DOHH2 (cell line): Measurements from ENCODE around the gene TM9SF2.

Experiments used
- H3F3A ChIP-seq: fragments of 200-600 bp; sonication (generic), shearing (Covaris generic); 2 replicates; pipeline ENCODE4 v1.6.0; 2016; ENCODE audit warnings: antibody characterized with exemption, mild to moderate bottlenecking; ENCODE audit not compliant: control insufficient read depth, insufficient read depth
- H3K27ac ChIP-seq: fragments of 200-600 bp; sonication (generic); 2 replicates; pipeline ENCODE4 v1.5.1; 2014; ENCODE audit warnings: low read depth, mild to moderate bottlenecking, low read length, moderate library complexity
- H3K27me3 ChIP-seq: fragments of 200-600 bp; sonication (generic); 2 replicates; pipeline ENCODE4 v1.6.1; 2014; ENCODE audit warnings: mild to moderate bottlenecking, low read length, mixed read lengths; ENCODE audit not compliant: control insufficient read depth
- H3K36me3 ChIP-seq: fragments of 200-600 bp; sonication (generic); 2 replicates; pipeline ENCODE4 v1.6.1; 2014; ENCODE audit warnings: mild to moderate bottlenecking, low read length, moderate library complexity, mixed read lengths; ENCODE audit not compliant: control insufficient read depth
- H3K4me1 ChIP-seq: fragments of 200-600 bp; sonication (generic); 2 replicates; pipeline ENCODE4 v1.6.1; 2014; ENCODE audit warnings: mild to moderate bottlenecking, low read length, mixed read lengths; ENCODE audit not compliant: control insufficient read depth
- H3K4me2 ChIP-seq: fragments of 200-600 bp; sonication (generic); 2 replicates; pipeline ENCODE4 v1.6.0; 2014; ENCODE audit warnings: mild to moderate bottlenecking, low read length, moderate library complexity
- H3K4me3 ChIP-seq: fragments of 200-600 bp; sonication (generic); 2 replicates; pipeline ENCODE4 v1.5.1; 2014; ENCODE audit warnings: mild to moderate bottlenecking, low read length, mixed read lengths
- H3K79me2 ChIP-seq: fragments of 200-600 bp; sonication (generic); 2 replicates; pipeline ENCODE4 v1.6.1; 2014; ENCODE audit warnings: mild to moderate bottlenecking, low read length, mixed read lengths; ENCODE audit not compliant: control insufficient read depth
- H3K9me2 ChIP-seq: fragments of 200-600 bp; sonication (generic); replicated peaks from 2 replicates; pipeline ENCODE4 v1.6.1; 2014; ENCODE audit warnings: mild to moderate bottlenecking, low read length, mixed read lengths; ENCODE audit not compliant: control insufficient read depth
- H3K9me3 ChIP-seq: fragments of 200-600 bp; sonication (generic); 2 replicates; pipeline ENCODE4 v1.6.1; 2014; ENCODE audit warnings: antibody characterized with exemption, low read length, mixed read lengths; ENCODE audit not compliant: control insufficient read depth, insufficient read depth
- H4K20me1 ChIP-seq: fragments of 200-600 bp; sonication (generic); 2 replicates; pipeline ENCODE4 v1.6.0; 2014; ENCODE audit warnings: low read depth, mild to moderate bottlenecking, antibody characterized with exemption, low read length, moderate library complexity; ENCODE audit not compliant: control insufficient read depth, insufficient read depth
- CTCF ChIP-seq: fragments of 200-600 bp; sonication (generic); IDR thresholded peaks from one replicate; pipeline ENCODE4 v1.5.1; 2014; ENCODE audit warnings: antibody characterized with exemption, mild to moderate bottlenecking, low read depth, low read length; ENCODE audit not compliant: poor library complexity, severe bottlenecking
- EZH2phosphoT487 ChIP-seq: fragments of 200-600 bp; sonication (generic); IDR thresholded peaks from 2 replicates; pipeline ENCODE4 v1.6.1; 2017; ENCODE audit warnings: borderline replicate concordance, mild to moderate bottlenecking, antibody characterized with exemption, low read length, moderate library complexity, mixed read lengths

TM9SF2 gene

GRCh38 chr13:99507054-99507453 is 5.8 kb downstream of the TM9SF2 start:
- Histone ChIP-seq H3K4me2 (peak overlapping the region; percentile 81), H3K9me3 (peaks cover 19% of the 10 kb centered on the region)

GRCh38 chr13:99507551-99507950 is 6.3 kb downstream of the TM9SF2 start:
- peaks cover 54% of the 10 kb centered on the region for H3K4me1 ChIP-seq
- H4K20me1 ChIP-seq, result peaks cover 7% of the 10 kb centered on the region; the same call in 1 of the 2 replicates
- TF ChIP-seq CTCF (no peak), EZH2phosphoT487 (no peak)
- peak overlapping the region; percentile 12; the same call in 1 of the 2 replicates for H3K4me2 ChIP-seq
- no peak overlapping the region for H3K27ac ChIP-seq
- H3F3A ChIP-seq, result peaks cover 16% of the 10 kb centered on the region
- 0 out of 2 replicates have a peak overlapping the region, but pooled peaks have one; percentile 14 for H3K4me3 ChIP-seq
- peaks cover 100% of the 10 kb centered on the region for H3K79me2 ChIP-seq
- no peaks in the 10 kb centered on the region for H3K9me2 ChIP-seq
- H3K9me3 ChIP-seq, result peaks cover 19% of the 10 kb centered on the region
- peaks cover 58% of the 10 kb centered on the region for H3K36me3 ChIP-seq
- H3K27me3 ChIP-seq, result no peaks in the 10 kb centered on the region

More at GRCh38 chr13:99507054-99507453, 5.8 kb downstream of the TM9SF2 start:
- Histone ChIP-seq H3K9me2 (no peaks in the 10 kb centered on the region), H3K36me3 (peaks cover 58% of the 10 kb centered on the region), H3K79me2 (peaks cover 100% of the 10 kb centered on the region), H3K4me1 (peaks cover 56% of the 10 kb centered on the region), H3F3A (peaks cover 19% of the 10 kb centered on the region), H3K27ac (no peak overlapping the region), H3K27me3 (no peaks in the 10 kb centered on the region), H3K4me3 (no peak overlapping the region), H4K20me1 (0 out of 2 replicates have a peak, but pooled peaks cover 6% of the 10 kb centered on the region)
- TF ChIP-seq EZH2phosphoT487 (no peak), CTCF (no peak)

- TF ChIP-seq CTCF (no peak), EZH2phosphoT487 (no peak)
- 0 out of 2 replicates have a peak overlapping the region, but pooled peaks have one; percentile 14 for H3K4me3 ChIP-seq
- H3K36me3 ChIP-seq, result peaks cover 58% of the 10 kb centered on the region
- H3K79me2 ChIP-seq, result peaks cover 100% of the 10 kb centered on the region
- no peaks in the 10 kb centered on the region for H3K27me3 ChIP-seq
- peaks cover 11% of the 10 kb centered on the region; the same call in 1 of the 2 replicates for H4K20me1 ChIP-seq
- H3K27ac ChIP-seq, result no peak overlapping the region
- peaks cover 19% of the 10 kb centered on the region for H3K9me3 ChIP-seq
- peaks cover 12% of the 10 kb centered on the region for H3F3A ChIP-seq
- peaks cover 49% of the 10 kb centered on the region for H3K4me1 ChIP-seq
- H3K9me2 ChIP-seq, result no peaks in the 10 kb centered on the region
- peak overlapping the region; percentile 12; the same call in 1 of the 2 replicates for H3K4me2 ChIP-seq
Measured at GRCh38 chr13:99507986-99508385, 6.7 kb downstream of the TM9SF2 start.
